Lower lobe of right lung (tissue), 2 donors: ENCODE data around the gene CYP21A2. TPM values are rescaled to one million over a fixed set of nuclear protein-coding genes. Genes with fewer than 3 reads are reported as not detected.

Source experiments
- ATAC-seq, 2 donors: fragments of 200-7000 bp; cut with Tn5 transposase; one replicate each; pipeline ENCODE4 v1.9.1; 2020 to 2022; ENCODE audit warnings: mild to moderate bottlenecking in 2 of 2, moderate library complexity in 2 of 2
- DNase-seq: peaks from one replicate; pipeline ENCODE4 v3.0.0-alpha.2; 2020
- H3K27ac ChIP-seq: fragments of 200-600 bp; one replicate; pipeline ENCODE4 v1.8.0; 2022
- H3K27me3 ChIP-seq: fragments of 200-600 bp; one replicate; pipeline ENCODE4 v1.8.0; 2022; ENCODE audit warnings: low read depth
- H3K36me3 ChIP-seq: fragments of 200-600 bp; one replicate; pipeline ENCODE4 v1.8.0; 2022; ENCODE audit warnings: mild to moderate bottlenecking
- H3K4me1 ChIP-seq: fragments of 200-600 bp; one replicate; pipeline ENCODE4 v1.8.0; 2022
- H3K4me3 ChIP-seq: fragments of 200-600 bp; one replicate; pipeline ENCODE4 v1.8.0; 2022; ENCODE audit warnings: mild to moderate bottlenecking
- H3K9me3 ChIP-seq: fragments of 200-600 bp; one replicate; pipeline ENCODE4 v1.8.0; 2022
- CTCF ChIP-seq: fragments of 200-600 bp; IDR thresholded peaks from one replicate; pipeline ENCODE4 v1.8.0; 2022; ENCODE audit warnings: antibody characterized with exemption, mild to moderate bottlenecking
- intact Hi-C: fragments of 100-400 bp; cut with DNase I; formaldehyde crosslinking; loops from one replicate; pipeline ENCODE4 v1.11.0; 2022
- total RNA-seq: library from RNA; stranded (reverse); fragmentation: NEBNext Ultra II Directional; extraction: Animal tissue kit (Norgen Biotek cat#: 25700); gene quantifications from one replicate; pipeline ENCODE4 v1.2.1, GENCODE V29; 2021
- donor health status: DM: no; HTN: yes; CAD: no; lungs with severe emphysema.

Gene CYP21A2
- total RNA-seq, 1 donor from 2014 or later = 1.1 TPM

- ATAC-seq (peak; percentile 40 to 60), DNase-seq (no peak)
- peaks cover 56% of the 10 kb centered on the region for H3K36me3 ChIP-seq
- H3K4me3 ChIP-seq = no peak overlapping the region
- H3K27ac ChIP-seq = peak overlapping the region; percentile 56
- TF ChIP-seq CTCF = no peak
- H3K4me1 ChIP-seq = peaks cover 17% of the 10 kb centered on the region
- no peaks in the 10 kb centered on the region for H3K9me3 ChIP-seq
- peaks cover 10% of the 10 kb centered on the region for H3K27me3 ChIP-seq
- intact Hi-C loops = no loop called here
Measured at GRCh38 chr6:32081168-32081990, 43.2 kb downstream of the CYP21A2 start.

- TF ChIP-seq CTCF = no peak
- no peak for ATAC-seq
Measured at GRCh38 chr6:32082478-32082877, 44.3 kb downstream of the CYP21A2 start.

GRCh38 chr6:32082935-32083334 lies 44.7 kb downstream of the CYP21A2 start:
- Histone ChIP-seq H3K9me3 (no peaks in the 10 kb centered on the region), H3K27ac (peak overlapping the region; percentile 13), H3K4me3 (no peak overlapping the region), H3K4me1 (peaks cover 33% of the 10 kb centered on the region), H3K27me3 (peaks cover 18% of the 10 kb centered on the region), H3K36me3 (peaks cover 44% of the 10 kb centered on the region)
- no peak for TF ChIP-seq CTCF
- peak; percentile 7 to 11 for ATAC-seq
- no peak for DNase-seq
- intact Hi-C loops = no loop called here

More at GRCh38 chr6:32082478-32082877, 44.3 kb downstream of the CYP21A2 start:
- no peaks in the 10 kb centered on the region for H3K9me3 ChIP-seq
- no peak for DNase-seq
- H3K27me3 ChIP-seq = peaks cover 18% of the 10 kb centered on the region
- H3K4me1 ChIP-seq = peaks cover 28% of the 10 kb centered on the region
- H3K4me3 ChIP-seq = no peak overlapping the region
- H3K27ac ChIP-seq = peak overlapping the region; percentile 56
- H3K36me3 ChIP-seq = peaks cover 49% of the 10 kb centered on the region
- intact Hi-C loops = no loop called here

GRCh38 chr6:32083812-32084768 lies 45.9 kb downstream of the CYP21A2 start:
- Histone ChIP-seq H3K36me3 (peaks cover 39% of the 10 kb centered on the region), H3K27me3 (peaks cover 18% of the 10 kb centered on the region), H3K4me3 (no peak overlapping the region), H3K9me3 (no peaks in the 10 kb centered on the region), H3K27ac (no peak overlapping the region), H3K4me1 (peaks cover 42% of the 10 kb centered on the region)
- DNase-seq (no peak), ATAC-seq (no peak)
- TF ChIP-seq CTCF = no peak
- intact Hi-C loops = no loop called here

- no peak for DNase-seq
- ATAC-seq = no peak
- Histone ChIP-seq H3K27me3 (peaks cover 18% of the 10 kb centered on the region), H3K4me3 (no peak overlapping the region), H3K27ac (no peak overlapping the region), H3K4me1 (peaks cover 42% of the 10 kb centered on the region), H3K36me3 (peaks cover 39% of the 10 kb centered on the region), H3K9me3 (no peaks in the 10 kb centered on the region)
- TF ChIP-seq CTCF = no peak
- intact Hi-C loops = no loop called here
Measured at GRCh38 chr6:32084780-32085179, 46.6 kb downstream of the CYP21A2 start.
